Fibroblast of lung (primary cell): Measurements from ENCODE around the gene LSS.

ENCODE experiments used
- CTCF ChIP-seq, 2 donors: IDR thresholded peaks in 1 of 2; conservative IDR thresholded peaks in 1 of 2; 1 replicate in 1 of 2; 2 replicates in 1 of 2; pipeline ENCODE4 v1.5.1; 2011 to 2012; ENCODE audit warnings: low read length in 2 of 2, control low read depth in 1 of 2, inconsistent platforms in 1 of 2, low read depth in 1 of 2, mild to moderate bottlenecking in 1 of 2
- EZH2 ChIP-seq: IDR thresholded peaks from 2 replicates; pipeline ENCODE4 v1.5.1; 2012; ENCODE audit warnings: low read length, control low read depth, mild to moderate bottlenecking; ENCODE audit errors: missing control alignments

GRCh38 chr21:46161633-46162592 is 66.7 kb downstream of the LSS start:
- TF ChIP-seq CTCF (conservative IDR thresholded peaks at IDR 0.05 in 1 of 2, IDR thresholded peaks at IDR 0.05 in 1 of 2; ENCODE audit: low read depth in 1 of 2, low read length in 2 of 2) (no peak), EZH2 (no peak)
